Kidney (tissue), 14 donors: ENCODE measurements around the gene HIPK2. TPM values are rescaled to one million over a fixed set of nuclear protein-coding genes. Genes with fewer than 3 reads are reported as not detected.

Experiments used
- DNase-seq, 5 donors: peaks; one replicate each; pipeline ENCODE4 v3.0.0-alpha.2; 2013 to 2020
- FAIRE-seq: peaks from 2 replicates; lab custom pipeline; 2012; peaks lifted over from hg19 to GRCh38; lab: Jason Lieb, UNC
- H3K27ac ChIP-seq, 2 donors: one replicate each; pipeline ENCODE4 v1.7.0; 2013; ENCODE audit warnings: low read depth in 2 of 2, low read length in 2 of 2, inconsistent platforms in 1 of 2
- H3K27me3 ChIP-seq: one replicate; pipeline ENCODE4 v1.7.1; 2013; ENCODE audit warnings: low read length, inconsistent platforms; ENCODE audit not compliant: control insufficient read depth, insufficient read depth
- H3K36me3 ChIP-seq, 3 donors: one replicate each; pipeline versions ENCODE4 v1.7.0 to v1.7.1; 2013; ENCODE audit warnings: low read length in 3 of 3, control low read depth in 1 of 3, inconsistent platforms in 1 of 3; ENCODE audit not compliant: insufficient read depth in 3 of 3, control insufficient read depth in 2 of 3
- H3K4me1 ChIP-seq, 3 donors: one replicate each; pipeline versions ENCODE4 v1.7.0 to v1.7.1; 2013; ENCODE audit warnings: low read length in 3 of 3, inconsistent platforms in 1 of 3, low read depth in 1 of 3; ENCODE audit not compliant: control insufficient read depth in 2 of 3, insufficient read depth in 2 of 3
- H3K4me3 ChIP-seq, 3 donors: one replicate each; pipeline versions ENCODE4 v1.7.0 to v1.8.1; 2013; ENCODE audit warnings: low read length in 3 of 3, control low read depth in 1 of 3, inconsistent platforms in 1 of 3
- H3K9ac ChIP-seq, 3 donors: one replicate each; pipeline versions ENCODE4 v1.7.0 to v1.7.1; 2013; ENCODE audit warnings: low read length in 3 of 3, control low read depth in 1 of 3, inconsistent platforms in 1 of 3
- H3K9me3 ChIP-seq, 3 donors: one replicate each; pipeline versions ENCODE4 v1.7.0 to v1.7.1; 2013; ENCODE audit warnings: low read length in 3 of 3, control low read depth in 1 of 3, inconsistent platforms in 1 of 3; ENCODE audit not compliant: control insufficient read depth in 2 of 3, insufficient read depth in 1 of 3
- CTCF ChIP-seq: IDR thresholded peaks from 3 replicates; pipeline ENCODE4 v1.5.1; 2012; ENCODE audit warnings: mild to moderate bottlenecking, moderate library complexity, borderline replicate concordance; ENCODE audit not compliant: insufficient read depth; ENCODE audit errors: extremely low read depth
- intact Hi-C: fragments of 100-400 bp; cut with DNase I; formaldehyde crosslinking; loops from one replicate; pipeline ENCODE4 v1.11.1; 2022
- polyA plus RNA-seq: library from polyadenylated mRNA; stranded (reverse); fragments of 350-450 nt; fragmentation: Illumina TruSeq; extraction: RNeasy Lipid Tissue Mini Kit (QIAGEN cat#74804); gene quantifications from one replicate; pipeline ENCODE4 v1.2.3, GENCODE V29; 2014; ENCODE audit warnings: low read depth, low replicate concordance; ENCODE audit not compliant: insufficient read depth
- total RNA-seq: library from RNA; stranded (reverse); fragmentation: NEBNext Ultra II Directional; extraction: Animal tissue kit (Norgen Biotek cat#: 25700); gene quantifications from one replicate; pipeline ENCODE4 v1.2.1, GENCODE V29; 2021
- donor health status: control.
- donor health status: control.
- donor health status: control.
- donor health status: control.
- donor health status: control.
- donor health status: DM: yes; HTN: yes; CAD: no.
- donor health status: Normal renal cell carcinoma (clear cell type).

HIPK2 gene
- total and polyA plus RNA-seq, 2 donors from 2014 or later = 9.6 to 153 TPM

DNA sequence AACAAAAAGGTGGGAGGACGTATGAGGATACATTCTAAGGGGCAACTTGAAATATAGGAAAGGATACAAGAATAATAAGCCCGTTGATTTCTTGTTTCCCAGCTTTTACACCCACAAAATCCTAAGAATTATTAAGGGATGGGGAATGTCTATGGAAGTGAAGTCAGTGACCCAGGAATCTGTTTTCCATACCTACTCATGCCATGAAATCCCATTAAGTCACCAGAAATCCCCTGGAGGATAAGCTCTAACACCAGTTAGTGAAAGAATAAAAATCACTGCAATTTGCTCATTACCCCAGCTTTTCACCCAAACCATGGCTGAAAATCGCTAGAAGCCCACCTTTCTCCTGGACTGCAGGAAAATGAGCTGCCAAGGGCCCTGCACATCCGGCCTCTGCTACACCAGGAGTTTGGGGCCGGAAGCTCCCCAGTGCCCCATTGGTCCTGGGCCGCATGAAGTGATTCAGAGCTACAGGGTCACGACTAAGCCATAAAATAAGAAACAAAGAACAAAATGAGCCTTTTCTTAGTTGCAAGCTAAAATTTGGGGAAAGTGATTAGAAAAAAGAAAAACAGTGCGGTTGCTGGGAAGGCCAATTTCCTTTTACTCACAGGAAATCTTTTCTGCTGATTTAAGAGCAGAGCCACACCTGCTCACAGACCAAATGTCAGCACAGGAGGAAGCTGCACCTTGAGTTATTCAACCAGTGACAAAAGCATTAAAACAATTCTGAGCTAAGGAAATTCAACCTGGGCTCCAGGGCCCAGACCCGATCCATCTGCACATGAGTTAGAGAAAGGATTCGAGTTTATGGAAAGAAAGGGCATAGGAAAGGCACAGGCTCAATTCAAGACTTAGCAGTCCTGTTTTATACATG is 40.3 kb downstream of the HIPK2 start:
- DNase-seq (peak in 1 of 5 donors; percentile 37), FAIRE-seq (no peak)
- Histone ChIP-seq H3K27ac (peak overlapping the region; percentile 35 to 74), H3K27me3 (no peaks in the 10 kb centered on the region), H3K36me3 (no peaks in the 10 kb centered on the region), H3K9ac (no peak overlapping the region), H3K9me3 (no peaks in the 10 kb centered on the region), H3K4me1 (peaks cover 0 to 49% (median 47%) of the 10 kb centered on the region in 3 donors), H3K4me3 (no peak overlapping the region)
- intact Hi-C loops = no loop called here
- TF ChIP-seq CTCF = no peak

DNA sequence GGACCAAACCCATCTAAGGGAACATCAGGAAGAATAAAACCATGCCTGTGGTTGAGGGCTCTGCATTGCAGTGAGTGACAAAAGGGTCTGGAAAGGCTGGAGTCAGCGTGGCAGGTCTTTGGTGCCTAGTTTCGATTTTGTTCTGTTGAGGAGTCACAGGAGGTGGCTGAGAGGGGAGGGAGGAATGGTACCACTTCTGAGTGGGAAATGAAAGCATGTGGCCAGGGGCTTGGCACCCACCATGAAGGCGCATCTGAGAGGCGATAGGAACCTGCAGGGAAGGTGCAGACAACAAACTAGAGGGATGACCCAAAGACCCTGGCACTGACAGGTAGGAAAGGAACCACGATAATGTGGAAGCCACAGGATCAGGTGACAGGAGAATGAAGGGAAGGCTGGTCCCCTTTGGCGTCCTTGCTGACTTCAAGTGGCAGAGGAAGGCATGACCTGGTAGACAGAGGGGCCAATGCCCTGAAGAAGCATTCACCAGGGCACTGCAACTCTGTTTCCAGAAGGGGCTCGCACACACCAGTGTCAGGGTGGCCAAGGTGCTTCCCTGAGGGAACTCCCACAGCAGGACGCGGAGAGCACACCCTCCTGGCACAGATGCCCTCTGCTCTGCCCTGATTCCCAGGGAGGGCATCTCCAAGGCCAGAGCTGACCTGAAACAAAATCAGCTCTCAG is 41.7 kb downstream of the HIPK2 start:
- TF ChIP-seq CTCF = no peak
- no peaks in the 10 kb centered on the region for H3K9me3 ChIP-seq
- H3K27me3 ChIP-seq = no peaks in the 10 kb centered on the region
- H3K27ac ChIP-seq = peak overlapping the region in 1 of 2 donors; percentile 45
- intact Hi-C loops = no loop called here
- H3K4me3 ChIP-seq = no peak overlapping the region
- peaks cover 0 to 51% (median 47%) of the 10 kb centered on the region in 3 donors for H3K4me1 ChIP-seq
- DNase-seq (no peak), FAIRE-seq (no peak)
- no peak overlapping the region for H3K9ac ChIP-seq
- H3K36me3 ChIP-seq = no peaks in the 10 kb centered on the region

GRCh38 chr7:139735466-139735865 is 42.3 kb downstream of the HIPK2 start:
- Histone ChIP-seq H3K27ac (peak overlapping the region in 1 of 2 donors; percentile 62), H3K4me1 (peaks cover 0 to 53% (median 52%) of the 10 kb centered on the region in 3 donors), H3K9ac (no peak overlapping the region), H3K27me3 (no peaks in the 10 kb centered on the region), H3K36me3 (no peaks in the 10 kb centered on the region), H3K9me3 (no peaks in the 10 kb centered on the region), H3K4me3 (no peak overlapping the region)
- intact Hi-C loops = no loop called here
- DNase-seq (no peak), FAIRE-seq (no peak)
- TF ChIP-seq CTCF = no peak
